ENCODE data around the gene FBXO17. TPM values are rescaled to one million over a fixed set of nuclear protein-coding genes. Genes with fewer than 3 reads are reported as not detected.

Gene FBXO17
- total RNA-seq (ENCODE audit: low replicate concordance): 22.9 and 56.3 TPM in 2 replicates

- peak; percentile 71 for DNase-seq (ENCODE audit: low read depth)
- TF ChIP-seq, protein P1, sequence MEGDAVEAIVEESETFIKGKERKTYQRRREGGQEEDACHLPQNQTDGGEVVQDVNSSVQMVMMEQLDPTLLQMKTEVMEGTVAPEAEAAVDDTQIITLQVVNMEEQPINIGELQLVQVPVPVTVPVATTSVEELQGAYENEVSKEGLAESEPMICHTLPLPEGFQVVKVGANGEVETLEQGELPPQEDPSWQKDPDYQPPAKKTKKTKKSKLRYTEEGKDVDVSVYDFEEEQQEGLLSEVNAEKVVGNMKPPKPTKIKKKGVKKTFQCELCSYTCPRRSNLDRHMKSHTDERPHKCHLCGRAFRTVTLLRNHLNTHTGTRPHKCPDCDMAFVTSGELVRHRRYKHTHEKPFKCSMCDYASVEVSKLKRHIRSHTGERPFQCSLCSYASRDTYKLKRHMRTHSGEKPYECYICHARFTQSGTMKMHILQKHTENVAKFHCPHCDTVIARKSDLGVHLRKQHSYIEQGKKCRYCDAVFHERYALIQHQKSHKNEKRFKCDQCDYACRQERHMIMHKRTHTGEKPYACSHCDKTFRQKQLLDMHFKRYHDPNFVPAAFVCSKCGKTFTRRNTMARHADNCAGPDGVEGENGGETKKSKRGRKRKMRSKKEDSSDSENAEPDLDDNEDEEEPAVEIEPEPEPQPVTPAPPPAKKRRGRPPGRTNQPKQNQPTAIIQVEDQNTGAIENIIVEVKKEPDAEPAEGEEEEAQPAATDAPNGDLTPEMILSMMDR (IDR thresholded peaks at IDR 0.05; ENCODE audit: insufficient read depth, low read length): no peak
- H3K4me3 ChIP-seq (ENCODE audit: low read depth, low read length): peak within 1 kb of the TSS; percentile 77
These were observed at the start of gene FBXO17 for GRCh38 chr19:38975214-38975860. Gene FBXO17 (minus strand): TSS chr19:38975742. CDS start chr19:38950319, 25,423 bp downstream.

DNA sequence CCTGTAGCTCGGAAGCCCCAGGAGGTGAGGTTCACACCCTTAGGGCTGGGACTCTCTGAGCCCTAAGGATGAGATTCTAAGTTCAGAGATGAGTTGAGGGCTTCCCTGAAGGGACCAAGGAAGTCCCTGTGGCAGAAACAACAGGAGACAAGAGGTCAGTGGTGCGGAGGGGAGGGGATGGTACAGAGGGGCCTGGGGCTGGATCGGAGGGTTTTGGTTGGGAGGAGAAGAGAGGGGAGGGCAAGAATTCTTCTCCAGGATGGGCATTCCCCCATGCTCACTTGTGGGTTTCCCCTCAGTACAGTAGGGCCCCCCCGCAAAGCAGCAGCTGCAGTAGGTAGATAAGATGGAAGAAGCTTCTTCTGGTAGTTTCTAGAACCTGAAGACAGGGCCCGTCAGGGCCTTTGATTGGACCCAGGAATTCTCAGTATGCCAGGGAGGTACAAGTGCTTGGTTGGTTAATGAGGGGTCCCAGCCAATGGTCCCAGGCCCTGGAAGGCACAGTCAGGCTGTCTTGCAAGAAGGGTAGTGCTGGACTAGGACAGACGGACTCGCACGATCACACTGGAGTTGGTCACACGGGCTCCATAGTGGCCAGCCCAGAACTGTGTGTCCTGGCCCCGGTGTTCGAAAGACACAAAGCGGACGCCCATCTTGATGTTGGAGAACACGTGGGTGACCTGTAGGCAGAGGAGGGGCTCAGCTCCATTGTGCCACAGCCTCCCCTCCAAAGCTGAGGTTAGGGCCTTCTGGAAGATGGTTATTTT lies 49.5 kb upstream of the FBXO17 start:
- no peak for DNase-seq (ENCODE audit: low read depth)
- TF ChIP-seq, protein P1 (IDR thresholded peaks at IDR 0.05; ENCODE audit: insufficient read depth, low read length): no peak
- H3K4me3 ChIP-seq (ENCODE audit: low read depth, low read length): no peak overlapping the region

GRCh38 chr19:39021063-39021462 lies 45.5 kb upstream of the FBXO17 start:
- H3K4me3 ChIP-seq (ENCODE audit: low read depth, low read length): no peak overlapping the region
- TF ChIP-seq, protein P1 (IDR thresholded peaks at IDR 0.05; ENCODE audit: insufficient read depth, low read length): no peak
- DNase-seq (ENCODE audit: low read depth): no peak

DNA sequence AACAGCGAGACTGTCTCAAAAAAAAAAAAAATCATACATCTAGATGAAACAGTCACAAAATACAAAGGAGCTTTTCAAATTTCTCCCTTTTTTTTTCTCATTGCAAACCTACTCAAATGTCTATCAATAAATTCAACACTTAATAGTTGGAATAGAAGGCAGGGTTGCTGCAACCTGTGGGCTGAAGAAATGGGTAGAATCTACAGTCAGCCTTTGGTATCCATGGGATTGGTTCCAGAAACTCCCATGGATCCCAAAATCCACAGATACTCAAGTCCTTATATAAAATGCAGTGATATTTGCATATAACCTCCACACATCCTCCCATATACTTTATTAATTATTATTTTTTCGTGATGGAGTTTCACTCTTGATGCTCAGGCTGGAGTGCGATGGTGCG lies 42.1 kb upstream of the FBXO17 start:
- TF ChIP-seq, protein P1 (IDR thresholded peaks at IDR 0.05; ENCODE audit: insufficient read depth, low read length): no peak
- DNase-seq (ENCODE audit: low read depth): no peak
- H3K4me3 ChIP-seq (ENCODE audit: low read depth, low read length): no peak overlapping the region

DNA sequence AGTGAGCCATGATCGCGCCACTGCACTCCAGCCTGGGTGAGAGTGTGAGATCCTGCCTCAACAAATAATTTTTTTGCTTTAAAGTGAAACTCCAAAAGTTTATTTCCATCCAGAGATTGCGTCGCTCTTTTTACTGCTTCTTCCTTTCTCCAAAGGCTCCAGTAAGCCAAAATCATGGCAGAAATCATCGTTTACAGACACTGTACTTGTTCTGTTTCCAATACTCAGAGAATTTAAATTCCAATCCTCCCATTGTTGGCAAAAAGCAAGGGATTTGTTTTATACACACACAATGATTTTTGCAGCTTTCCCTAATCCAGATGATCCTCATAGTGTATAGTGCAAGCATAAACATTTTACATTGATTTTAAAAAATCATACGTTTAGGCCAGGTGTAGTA lies 41.5 kb upstream of the FBXO17 start:
- no peak for DNase-seq (ENCODE audit: low read depth)
- H3K4me3 ChIP-seq (ENCODE audit: low read depth, low read length): no peak overlapping the region
- TF ChIP-seq, protein P1 (IDR thresholded peaks at IDR 0.05; ENCODE audit: insufficient read depth, low read length): no peak

DNA sequence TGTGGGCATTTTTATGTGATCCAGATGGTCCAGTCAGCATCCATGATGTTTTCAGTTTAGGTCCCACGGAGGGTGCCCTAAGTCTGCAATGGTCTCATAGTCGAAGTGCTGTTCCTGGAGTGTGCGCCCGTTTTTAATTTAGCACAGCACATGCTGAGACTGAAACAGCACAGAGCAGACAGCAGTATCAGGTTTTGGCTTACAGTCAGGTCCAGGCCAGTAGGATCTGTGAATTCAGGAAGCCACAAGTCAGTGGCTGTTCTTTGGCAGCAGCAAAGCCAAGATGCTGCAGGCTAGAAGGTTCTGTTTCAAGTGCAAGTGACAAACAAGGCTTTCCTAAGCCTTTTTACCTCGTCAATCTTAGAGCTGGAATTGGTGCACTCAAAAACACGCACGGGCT lies 38.5 kb upstream of the FBXO17 start:
- no peak overlapping the region for H3K4me3 ChIP-seq (ENCODE audit: low read depth, low read length)
- no peak for DNase-seq (ENCODE audit: low read depth)
- TF ChIP-seq, protein P1 (IDR thresholded peaks at IDR 0.05; ENCODE audit: insufficient read depth, low read length): no peak
